HT1080 (cell line): ENCODE results near the gene LRRC27. TPM values are rescaled to one million over a fixed set of nuclear protein-coding genes. Genes with fewer than 3 reads are reported as not detected.
A peak's percentile ranks its signal among the peaks of the same experiment; 100 is the strongest.
"Not testable (repeated sequence)": the region's sequence is repeated elsewhere in the genome, so short reads cannot be mapped to it uniquely, and the experiment has no call there.

Experiments used
- DNase-seq: peaks from one replicate; pipeline ENCODE4 v3.0.0-alpha.2; 2015; ENCODE audit warnings: low read depth
- total RNA-seq: library from RNA; depleted of rRNA; stranded (reverse); fragments of >200 nt; shearing (Covaris generic); gene quantifications from 2 replicates; pipeline ENCODE4 v1.2.3, GENCODE V29; 2014

The LRRC27 gene
- total RNA-seq, 1 experiment from 2014 or later: 5.2 TPM

- DNase-seq: no peak
Measured at GRCh38 chr10:132314336-132314735, 17.7 kb upstream of the LRRC27 start.

GRCh38 chr10:132314881-132315280, 17.1 kb upstream of the LRRC27 start:
- DNase-seq: not testable (repeated sequence)

DNA sequence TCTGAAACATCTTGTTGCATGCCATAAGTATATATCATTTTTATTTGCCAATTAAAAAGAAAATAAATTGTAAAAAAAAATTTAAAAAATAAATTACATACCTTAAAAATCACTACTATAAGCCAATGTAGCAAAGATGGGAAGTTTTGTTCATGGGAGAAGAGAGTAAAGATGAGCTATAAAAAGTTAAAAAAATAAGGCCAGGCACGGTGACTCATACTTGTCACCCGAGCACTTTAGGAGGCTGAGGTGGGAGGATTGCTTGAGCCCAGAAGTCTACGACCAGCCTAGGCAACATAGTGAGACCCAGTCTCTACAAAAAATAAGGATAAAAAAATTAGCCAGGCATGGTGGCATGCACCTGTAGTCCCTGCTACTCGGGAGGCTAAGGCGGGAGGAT, 15.9 kb upstream of the LRRC27 start:
- no peak for DNase-seq

GRCh38 chr10:132317477-132317876, 14.5 kb upstream of the LRRC27 start:
- not testable (repeated sequence) for DNase-seq

GRCh38 chr10:132319853-132320653, 11.9 kb upstream of the LRRC27 start:
- peak; percentile 82 for DNase-seq

DNA sequence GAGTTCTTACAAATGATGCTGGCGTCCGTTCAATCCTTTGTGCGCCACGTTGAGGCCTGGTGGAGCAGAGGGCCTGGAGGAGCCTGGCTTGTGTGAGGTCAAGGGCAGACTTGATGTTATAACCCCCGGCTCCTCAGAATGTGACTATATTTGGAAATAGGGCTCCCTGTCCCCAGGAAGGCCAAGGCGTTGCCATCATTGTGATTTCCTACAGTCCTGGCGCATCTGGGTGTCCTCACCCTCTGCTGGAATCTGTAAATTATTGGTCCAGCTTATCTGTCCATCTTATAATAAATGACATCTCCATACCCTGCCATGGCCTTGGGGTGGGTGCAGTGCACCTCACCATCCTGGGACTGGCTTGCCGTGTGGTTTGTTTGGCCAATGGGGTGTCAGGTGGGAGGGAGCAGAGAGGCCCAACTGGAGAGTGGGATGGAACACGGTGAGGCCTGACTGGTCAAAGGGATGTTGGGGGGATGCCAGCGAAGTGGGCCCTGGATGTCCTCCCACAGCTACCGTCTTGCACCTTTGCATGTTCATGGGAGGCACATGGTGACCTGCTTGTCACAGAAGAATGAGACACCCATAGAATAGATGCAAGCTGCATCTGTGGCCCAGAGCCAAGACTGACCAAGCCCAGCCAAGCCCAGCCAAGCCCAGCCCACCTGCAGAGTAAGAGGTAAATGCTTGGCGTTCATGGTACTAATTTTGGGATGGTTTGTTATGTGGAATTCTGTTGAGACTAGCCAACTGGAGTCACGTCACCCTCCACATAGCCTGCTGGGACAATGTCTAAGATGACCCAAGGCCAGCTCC, 11.1 kb upstream of the LRRC27 start:
- no peak for DNase-seq

DNA sequence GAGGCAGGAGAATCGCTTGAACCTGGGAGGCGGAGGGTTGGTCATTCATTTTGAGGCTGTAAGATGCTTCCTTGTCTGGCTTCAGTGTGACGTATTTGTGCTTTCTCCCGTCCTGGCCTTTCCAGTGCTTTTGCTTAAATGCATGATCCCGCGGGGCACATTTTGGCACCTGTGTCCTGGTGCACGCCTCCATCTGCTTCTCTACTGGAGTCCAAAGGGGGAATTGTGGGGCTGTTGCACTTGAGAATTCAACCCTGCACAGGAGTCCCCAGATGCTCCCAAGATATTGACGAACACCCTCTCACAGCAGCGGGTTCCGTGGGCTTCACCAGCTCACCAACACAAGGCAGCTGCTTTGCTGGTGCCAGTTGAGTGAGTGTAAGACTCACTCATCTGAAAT, 10.3 kb upstream of the LRRC27 start:
- no peak for DNase-seq

- DNase-seq: no peak
Measured at GRCh38 chr10:132322586-132323048, 9.4 kb upstream of the LRRC27 start.

- no peak for DNase-seq
Measured at GRCh38 chr10:132324186-132324585, 7.8 kb upstream of the LRRC27 start.

- DNase-seq: no peak
Measured at GRCh38 chr10:132326344-132326889, 5.6 kb upstream of the LRRC27 start.

- DNase-seq: no peak
Measured at GRCh38 chr10:132326925-132327324, 5.1 kb upstream of the LRRC27 start.

GRCh38 chr10:132328106-132328505, 3.9 kb upstream of the LRRC27 start:
- no peak for DNase-seq

GRCh38 chr10:132328738-132329137, 3.3 kb upstream of the LRRC27 start:
- no peak for DNase-seq

DNA sequence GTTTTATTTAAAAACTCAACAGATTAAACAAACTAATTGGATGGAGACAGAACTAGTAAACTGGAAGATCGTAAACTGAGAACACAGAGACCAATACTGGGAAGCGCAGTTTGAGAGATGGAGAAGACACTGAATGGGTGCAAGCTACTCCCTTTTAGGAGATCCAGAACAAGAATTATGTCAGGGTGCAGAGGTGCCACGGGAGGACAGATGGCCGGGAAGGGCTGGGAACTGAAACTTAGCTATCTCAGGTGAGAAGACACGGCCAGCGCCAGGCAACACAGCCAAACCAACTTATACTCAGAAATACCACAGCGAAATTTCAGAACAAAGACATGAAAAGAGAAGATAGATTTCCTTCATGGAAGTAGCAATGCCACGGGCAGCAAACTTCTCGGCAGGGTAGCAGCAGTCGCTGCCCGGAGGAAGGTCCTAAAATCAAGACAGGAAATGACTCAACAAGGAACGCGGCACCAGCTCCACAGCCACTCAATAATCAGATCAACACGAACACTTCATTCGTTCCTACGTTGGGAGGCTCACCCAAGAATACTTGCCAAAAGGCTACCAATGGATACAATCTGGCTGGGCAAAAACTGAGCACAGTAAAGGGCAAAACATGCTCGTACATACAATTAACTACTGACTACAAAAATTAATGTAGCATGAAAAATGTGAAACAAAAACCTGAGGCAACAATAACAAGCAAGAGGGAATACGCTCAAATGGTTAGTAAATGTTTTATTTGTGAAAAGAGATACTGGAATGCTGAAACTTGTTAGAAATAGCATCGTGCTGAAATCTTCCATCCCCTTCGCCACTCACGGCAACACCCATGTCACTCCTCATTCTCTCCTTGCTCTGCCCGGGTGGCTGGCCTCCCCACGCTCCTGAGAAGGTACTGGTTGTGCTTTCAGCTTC, 2.2 kb upstream of the LRRC27 start:
- peak; percentile 80 for DNase-seq

GRCh38 chr10:132330486-132330833, 1.5 kb upstream of the LRRC27 start:
- no peak for DNase-seq

DNA sequence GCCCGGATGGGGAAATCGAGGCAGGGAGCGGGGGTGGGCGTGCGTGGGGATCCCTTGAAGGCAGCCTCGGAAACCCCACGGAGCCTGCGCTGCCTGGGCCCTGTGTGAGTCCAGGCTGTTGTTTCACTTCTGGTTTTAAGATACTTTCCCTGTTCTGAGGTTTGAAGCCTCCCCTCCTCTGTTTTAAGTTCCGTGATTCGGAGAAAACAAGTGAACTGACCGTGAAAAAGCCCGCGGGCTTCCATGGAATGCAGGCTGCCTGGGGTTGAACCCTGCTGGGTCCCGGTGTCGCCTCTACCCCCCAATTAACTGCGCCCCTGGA, 401 bp downstream of the LRRC27 start:
- no peak for DNase-seq

- no peak for DNase-seq
Measured at GRCh38 chr10:132333386-132333785, 1.4 kb downstream of the LRRC27 start.

GRCh38 chr10:132334631-132335188, 2.7 kb downstream of the LRRC27 start:
- DNase-seq: no peak

GRCh38 chr10:132335189-132336063, 3.4 kb downstream of the LRRC27 start:
- DNase-seq: peak; percentile 41
